Measurements from ENCODE around the gene MAPKAPK3. TPM values are rescaled to one million over a fixed set of nuclear protein-coding genes. Genes with fewer than 3 reads are reported as not detected.
A peak's percentile ranks its signal among the peaks of the same experiment; 100 is the strongest.

The MAPKAPK3 gene
- total RNA-seq = 10 to 100 TPM; 17.2 to 53.7 (median 18.0) TPM

- no peak for DNase-seq (ENCODE audit: low spot score in 2 of 2)
- peaks cover 0 to 3% (median 0%) of the 10 kb centered on the region in 3 donors for H3K36me3 ChIP-seq
- H3K4me1 ChIP-seq = peaks cover 0 to 60% (median 19%) of the 10 kb centered on the region in 4 donors
- WGBS, 2 donors = 0 to 1% methylated on average over 6 to 20 of the region's 58 CpGs
- H3K4me3 ChIP-seq = peak within 1 kb of the TSS; percentile 73 to 92 (median 82)
- TF ChIP-seq POLR2A (IDR thresholded peaks at IDR 0.05) = peak in 1 of 2 donors; percentile 3
- TF ChIP-seq EP300 (IDR thresholded peaks at IDR 0.05) = no peak
- H3K27ac ChIP-seq = peak within 1 kb of the TSS; percentile 78 to 93 (median 89)
- H3K27me3 ChIP-seq = no peaks in the 10 kb centered on the region
- no peaks in the 10 kb centered on the region for H3K9me3 ChIP-seq
These were observed at the start of gene MAPKAPK3 for GRCh38 chr3:50617096-50617791. Gene MAPKAPK3 (plus strand): TSS chr3:50617151. CDS start chr3:50617566, 415 bp downstream.

- Histone ChIP-seq H3K36me3 (peaks cover 0 to 27% (median 0%) of the 10 kb centered on the region in 3 donors), H3K4me3 (peak within 1 kb of the TSS; percentile 49 to 83 (median 82)), H3K9me3 (no peaks in the 10 kb centered on the region), H3K4me1 (peaks cover 0 to 56% (median 24%) of the 10 kb centered on the region in 4 donors), H3K27ac (peak within 1 kb of the TSS; percentile 80 to 96 (median 88)), H3K27me3 (no peaks in the 10 kb centered on the region)
- DNase-seq (ENCODE audit: low spot score in 2 of 2) = peak; percentile 90 to 91
- TF ChIP-seq POLR2A (IDR thresholded peaks at IDR 0.05) (peak in 1 of 2 donors; percentile 46), EP300 (IDR thresholded peaks at IDR 0.05) (peak; percentile 18 to 54), CTCF (IDR thresholded peaks at IDR 0.05) (no peak)
- WGBS, 2 donors = 1 to 4% methylated on average over 26 to 50 of the region's 53 CpGs
These were observed 49.4 kb upstream of the MAPKAPK3 start, which contains the start of gene C3orf18 for GRCh38 chr3:50567386-50568167. Gene C3orf18 (minus strand): TSS chr3:50567747. CDS start chr3:50565699, 2,048 bp downstream.

- 0% methylated on average over 39 to 51 of the region's 55 CpGs for WGBS, 2 donors
- peak within 1 kb of the TSS; percentile 64 to 86 (median 82) for H3K4me3 ChIP-seq
- no peaks in the 10 kb centered on the region for H3K9me3 ChIP-seq
- H3K36me3 ChIP-seq = peaks cover 0 to 27% (median 0%) of the 10 kb centered on the region in 3 donors
- peak within 1 kb of the TSS; percentile 80 to 96 (median 88) for H3K27ac ChIP-seq
- peak; percentile 96 to 97 for DNase-seq (ENCODE audit: low spot score in 2 of 2)
- no peaks in the 10 kb centered on the region for H3K27me3 ChIP-seq
- TF ChIP-seq CTCF (IDR thresholded peaks at IDR 0.05) = peak in 2 of 5 experiments; percentile 22 to 52
- peak; percentile 91 to 94 for TF ChIP-seq EP300 (IDR thresholded peaks at IDR 0.05)
- peak; percentile 57 to 60 for TF ChIP-seq POLR2A (IDR thresholded peaks at IDR 0.05)
- H3K4me1 ChIP-seq = peaks cover 0 to 62% (median 24%) of the 10 kb centered on the region in 4 donors
These were observed 47.8 kb upstream of the MAPKAPK3 start, which contains the start of gene HEMK1 for GRCh38 chr3:50568947-50569749. Gene HEMK1 (plus strand): TSS chr3:50569522. CDS start chr3:50571105, 1,583 bp downstream.

GRCh38 chr3:50570508-50571279 lies 46.3 kb upstream of the MAPKAPK3 start:
- Histone ChIP-seq H3K27ac (peak overlapping the region in 1 of 4 donors; percentile 94), H3K27me3 (no peaks in the 10 kb centered on the region), H3K4me3 (no peak overlapping the region), H3K36me3 (peaks cover 0 to 29% (median 0%) of the 10 kb centered on the region in 3 donors), H3K4me1 (peaks cover 0 to 62% (median 24%) of the 10 kb centered on the region in 4 donors), H3K9me3 (no peaks in the 10 kb centered on the region)
- 77 to 78% methylated on average over 4 to 5 of the region's 5 CpGs for WGBS, 2 donors
- TF ChIP-seq CTCF (IDR thresholded peaks at IDR 0.05) = no peak
- no peak for TF ChIP-seq EP300 (IDR thresholded peaks at IDR 0.05)
- no peak for TF ChIP-seq POLR2A (IDR thresholded peaks at IDR 0.05)
- DNase-seq (ENCODE audit: low spot score in 2 of 2) = no peak
